ENCODE data around the gene CLSTN2. TPM values are rescaled to one million over a fixed set of nuclear protein-coding genes. Genes with fewer than 3 reads are reported as not detected.

Gene CLSTN2
- total RNA-seq, 1 experiment from 2014 or later: 0.02 TPM

- H3K4me1 ChIP-seq (ENCODE audit: control insufficient read depth in 1 of 2, insufficient read depth in 2 of 2, low read length in 2 of 2): no peaks in the 10 kb centered on the region
- H3K4me2 ChIP-seq (ENCODE audit: low read length): no peak overlapping the region
- H3K4me3 ChIP-seq (replicated peaks in 1 of 2; ENCODE audit: low read depth in 1 of 2, low read length in 2 of 2): no peak overlapping the region
- no peaks in the 10 kb centered on the region for H3K36me3 ChIP-seq (ENCODE audit: control insufficient read depth in 1 of 2, insufficient read depth in 2 of 2, low read length in 2 of 2)
- ATAC-seq (no peak), DNase-seq (ENCODE audit: low read depth, low spot score) (no peak)
- peaks cover 18% of the 10 kb centered on the region for H3K27me3 ChIP-seq (ENCODE audit: insufficient read depth, low read length)
- H3K79me2 ChIP-seq (ENCODE audit: insufficient read depth, low read length): no peaks in the 10 kb centered on the region
- ChIA-PET RAD21 (ENCODE audit: low non-redundant PET in 1 of 2, low total read pairs in 2 of 2, uncharacterized antibody in 2 of 2, unreplicated experiment in 2 of 2) (no interaction called here), CTCF (no interaction called here), POLR2A (no interaction called here)
- no peak overlapping the region for H3K9ac ChIP-seq (ENCODE audit: low read length)
- TF ChIP-seq SP1 (IDR thresholded peaks at IDR 0.05; ENCODE audit: low read depth) (no peak), TCF7L2 (IDR thresholded peaks at IDR 0.05; ENCODE audit: borderline replicate concordance, extremely low read depth, insufficient read depth, insufficient read length) (no peak), ATF3 (IDR thresholded peaks at IDR 0.05) (no peak), EGR1 (IDR thresholded peaks at IDR 0.05; ENCODE audit: low read depth) (no peak), SRF (IDR thresholded peaks at IDR 0.05; ENCODE audit: low read depth) (no peak), RAD21 (IDR thresholded peaks at IDR 0.05; ENCODE audit: low read depth) (no peak), CBX3 (IDR thresholded peaks at IDR 0.05; ENCODE audit: low read depth) (no peak), REST (IDR thresholded peaks at IDR 0.05; ENCODE audit: low read depth) (no peak)
- H3K9me3 ChIP-seq (ENCODE audit: control insufficient read depth in 1 of 2, insufficient read depth in 1 of 2, low read depth in 1 of 2, low read length in 2 of 2): no peaks in the 10 kb centered on the region
- H4K20me1 ChIP-seq (ENCODE audit: insufficient read depth): no peaks in the 10 kb centered on the region
- no peak overlapping the region for H2AFZ ChIP-seq (ENCODE audit: low read depth, low read length, poor library complexity, severe bottlenecking)
- BruUV-seq (replicated peaks): no TSS peak
- intact Hi-C loops (cut with micrococcal nuclease): no loop called here
- no peaks in the 10 kb centered on the region for H3K9me2 ChIP-seq (ENCODE audit: insufficient read depth)
- H3K27ac ChIP-seq (ENCODE audit: low read depth, low read length): no peak overlapping the region
These were observed 602.1 kb downstream of the CLSTN2 start for GRCh38 chr3:140536926-140537726.

Data from HCT116 (cell line).